ENCODE results near the gene LRRC28.
"Not testable (repeated sequence)": the region's sequence is repeated elsewhere in the genome, so short reads cannot be mapped to it uniquely, and the experiment has no call there.

The LRRC28 gene

GRCh38 chr15:99393641-99394040 is 142.4 kb downstream of the LRRC28 start:
- intact Hi-C loops (cut with DNase I; ENCODE audit: low total_unique reads), result no loop called here
- Histone ChIP-seq H3K4me3 (no peak overlapping the region), H3K27me3 (no peaks in the 10 kb centered on the region), H3K27ac (no peak overlapping the region), H3K9me3 (peaks cover 0 to 6% (median 3%) of the 10 kb centered on the region in 3 donors), H3K4me1 (no peaks in the 10 kb centered on the region), H3K36me3 (no peaks in the 10 kb centered on the region)
- DNase-seq, result no peak
- TF ChIP-seq CTCF (IDR thresholded peaks at IDR 0.05), result no peak

- H3K9me3 ChIP-seq, result peaks cover 0 to 6% (median 3%) of the 10 kb centered on the region in 3 donors
- no peaks in the 10 kb centered on the region for H3K36me3 ChIP-seq
- no peak for DNase-seq
- H3K27me3 ChIP-seq, result no peaks in the 10 kb centered on the region
- no peak overlapping the region for H3K4me3 ChIP-seq
- H3K27ac ChIP-seq, result no peak overlapping the region
- intact Hi-C loops (cut with DNase I; ENCODE audit: low total_unique reads), result no loop called here
- H3K4me1 ChIP-seq, result peaks cover 0 to 2% (median 0%) of the 10 kb centered on the region in 4 donors
- no peak for TF ChIP-seq CTCF (IDR thresholded peaks at IDR 0.05)
Observed at GRCh38 chr15:99396375-99396774, 145.1 kb downstream of the LRRC28 start.

- intact Hi-C loops (cut with DNase I; ENCODE audit: low total_unique reads), result no loop called here
Observed at GRCh38 chr15:99399061-99399460, 147.8 kb downstream of the LRRC28 start.

GRCh38 chr15:99399618-99400017 is 148.3 kb downstream of the LRRC28 start:
- no peak overlapping the region for H3K4me3 ChIP-seq
- peaks cover 0 to 15% (median 10%) of the 10 kb centered on the region in 4 donors for H3K4me1 ChIP-seq
- no peaks in the 10 kb centered on the region for H3K27me3 ChIP-seq
- H3K27ac ChIP-seq, result no peak overlapping the region
- H3K36me3 ChIP-seq, result no peaks in the 10 kb centered on the region
- H3K9me3 ChIP-seq, result no peaks in the 10 kb centered on the region
- intact Hi-C loops (cut with DNase I; ENCODE audit: low total_unique reads), result no loop called here
- TF ChIP-seq CTCF (IDR thresholded peaks at IDR 0.05), result no peak
- no peak for DNase-seq

More at GRCh38 chr15:99399061-99399460, 147.8 kb downstream of the LRRC28 start:
- H3K27ac ChIP-seq, result no peak overlapping the region
- DNase-seq, result no peak
- TF ChIP-seq CTCF (IDR thresholded peaks at IDR 0.05), result no peak
- H3K36me3 ChIP-seq, result no peaks in the 10 kb centered on the region
- no peaks in the 10 kb centered on the region for H3K27me3 ChIP-seq
- H3K4me3 ChIP-seq, result no peak overlapping the region
- H3K9me3 ChIP-seq, result no peaks in the 10 kb centered on the region
- H3K4me1 ChIP-seq, result peaks cover 0 to 15% (median 10%) of the 10 kb centered on the region in 4 donors

- Histone ChIP-seq H3K4me1 (peaks cover 0 to 15% (median 10%) of the 10 kb centered on the region in 4 donors), H3K27ac (peak overlapping the region in 1 of 2 donors; percentile 35)
- H3K4me3 ChIP-seq; H3K36me3 ChIP-seq; H3K9me3 ChIP-seq; DNase-seq; intact Hi-C loops (cut with DNase I; ENCODE audit: low total_unique reads); H3K27me3 ChIP-seq: not testable (repeated sequence)
Observed at GRCh38 chr15:99401216-99401615, 149.9 kb downstream of the LRRC28 start.

- Histone ChIP-seq H3K9me3 (no peaks in the 10 kb centered on the region), H3K4me1 (peaks cover 0 to 15% (median 11%) of the 10 kb centered on the region in 4 donors), H3K36me3 (no peaks in the 10 kb centered on the region), H3K27ac (peak overlapping the region; percentile 21 to 35), H3K27me3 (no peaks in the 10 kb centered on the region), H3K4me3 (no peak overlapping the region)
- TF ChIP-seq CTCF (IDR thresholded peaks at IDR 0.05), result no peak
- intact Hi-C loops (cut with DNase I; ENCODE audit: low total_unique reads), result no loop called here
- DNase-seq, result no peak
Observed at GRCh38 chr15:99402014-99402729, 150.9 kb downstream of the LRRC28 start.

Measured in tibial artery (tissue), 4 donors.